Measurements from ENCODE around the gene TNS4. TPM values are rescaled to one million over a fixed set of nuclear protein-coding genes. Genes with fewer than 3 reads are reported as not detected.

The TNS4 gene
- total and polyA plus RNA-seq, 2 donors (not counting 1 experiment from before 2014, with no cell fraction given) = not detected

DNA sequence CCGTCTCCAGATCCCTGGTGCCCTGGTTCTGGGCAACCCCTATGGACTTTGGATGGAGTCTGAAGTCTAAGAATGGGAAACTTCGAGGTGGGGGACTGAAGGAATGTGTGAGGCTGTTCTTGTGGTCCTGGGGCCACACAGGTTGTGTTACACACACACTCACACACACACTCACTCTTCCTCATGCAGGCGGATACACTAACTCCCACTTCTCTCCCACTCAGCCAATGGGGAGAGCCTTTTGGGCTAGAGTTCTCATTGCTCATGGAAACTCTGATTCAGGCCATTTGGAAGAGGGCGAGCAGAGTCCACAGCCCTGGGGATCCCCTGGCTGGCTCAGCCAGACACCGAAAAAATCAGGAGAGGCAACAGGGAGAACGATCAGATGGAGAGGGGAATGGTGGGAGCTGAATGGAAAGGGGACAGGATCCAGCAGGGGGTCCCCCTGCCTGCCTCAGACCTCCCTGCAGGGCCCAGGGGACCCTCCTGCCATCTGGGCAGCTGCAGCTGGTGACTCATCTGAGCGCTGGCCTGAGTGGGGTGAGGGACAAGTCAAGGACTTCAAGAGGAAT is 49.1 kb downstream of the TNS4 start:
- ChIA-PET CTCF (interaction anchor here (1.3 to 4.8 kb wide), 5 partner anchors 9 to 80 kb away, joined by 3 to 28 read pairs (median 4); partner anchors contain the start of gene IGFBP4), POLR2A (interaction anchor here (0.5 kb wide), 1 partner anchor 87 kb away, joined by 12 read pairs; no protein-coding TSS in a partner anchor)
- Histone ChIP-seq H3K27ac (ENCODE audit: low read length in 2 of 2) (no peak overlapping the region), H3K4me3 (ENCODE audit: control extremely low read depth in 1 of 5, extremely low read depth in 1 of 5, insufficient read depth in 1 of 5, low read depth in 2 of 5, low read length in 4 of 5) (no peak overlapping the region), H3K4me2 (replicated peaks; ENCODE audit: low read depth, low read length, poor library complexity, severe bottlenecking) (no peak overlapping the region), H3K27me3 (replicated peaks in 1 of 4; ENCODE audit: control extremely low read depth in 1 of 4, control insufficient read depth in 3 of 4, insufficient read depth in 4 of 4, low read length in 3 of 4) (no peaks in the 10 kb centered on the region), H3K79me2 (ENCODE audit: control insufficient read depth, insufficient read depth, low read length) (peaks cover 10% of the 10 kb centered on the region), H3K9me3 (ENCODE audit: control extremely low read depth in 1 of 3, control insufficient read depth in 2 of 3, insufficient read depth in 1 of 3, low read length in 2 of 3) (no peaks in the 10 kb centered on the region), H3K9ac (ENCODE audit: low read length) (no peak overlapping the region), H3K36me3 (replicated peaks in 1 of 2; ENCODE audit: control extremely low read depth in 1 of 2, control insufficient read depth in 1 of 2, extremely low read depth in 1 of 2, insufficient read depth in 2 of 2, low read length in 1 of 2) (peaks cover 0 to 8% of the 10 kb centered on the region in 2 experiments), H4K20me1 (ENCODE audit: control insufficient read depth, insufficient read depth, low read length, poor library complexity, severe bottlenecking) (peaks cover 5% of the 10 kb centered on the region), H2AFZ (ENCODE audit: insufficient read depth, low read depth, low read length, poor library complexity, severe bottlenecking) (no peak overlapping the region), H3K4me1 (ENCODE audit: control insufficient read depth in 2 of 2, insufficient read depth in 2 of 2, low read length in 2 of 2) (peaks cover 0 to 8% of the 10 kb centered on the region in 2 donors)
- Mint-ChIP-seq H3K4me3 (no peak overlapping the region), H3K4me1 (peaks cover 12% of the 10 kb centered on the region), H3K9me3 (ENCODE audit: insufficient read depth) (no peaks in the 10 kb centered on the region), H3K27me3 (no peaks in the 10 kb centered on the region), H3K27ac (no peak overlapping the region)
- DNase-seq = no peak
- no peak for ATAC-seq (ENCODE audit: low read depth)
- TF ChIP-seq, protein P1, sequence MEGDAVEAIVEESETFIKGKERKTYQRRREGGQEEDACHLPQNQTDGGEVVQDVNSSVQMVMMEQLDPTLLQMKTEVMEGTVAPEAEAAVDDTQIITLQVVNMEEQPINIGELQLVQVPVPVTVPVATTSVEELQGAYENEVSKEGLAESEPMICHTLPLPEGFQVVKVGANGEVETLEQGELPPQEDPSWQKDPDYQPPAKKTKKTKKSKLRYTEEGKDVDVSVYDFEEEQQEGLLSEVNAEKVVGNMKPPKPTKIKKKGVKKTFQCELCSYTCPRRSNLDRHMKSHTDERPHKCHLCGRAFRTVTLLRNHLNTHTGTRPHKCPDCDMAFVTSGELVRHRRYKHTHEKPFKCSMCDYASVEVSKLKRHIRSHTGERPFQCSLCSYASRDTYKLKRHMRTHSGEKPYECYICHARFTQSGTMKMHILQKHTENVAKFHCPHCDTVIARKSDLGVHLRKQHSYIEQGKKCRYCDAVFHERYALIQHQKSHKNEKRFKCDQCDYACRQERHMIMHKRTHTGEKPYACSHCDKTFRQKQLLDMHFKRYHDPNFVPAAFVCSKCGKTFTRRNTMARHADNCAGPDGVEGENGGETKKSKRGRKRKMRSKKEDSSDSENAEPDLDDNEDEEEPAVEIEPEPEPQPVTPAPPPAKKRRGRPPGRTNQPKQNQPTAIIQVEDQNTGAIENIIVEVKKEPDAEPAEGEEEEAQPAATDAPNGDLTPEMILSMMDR (IDR thresholded peaks at IDR 0.05) = no peak
- no peak for TF ChIP-seq EZH2 (IDR thresholded peaks at IDR 0.05; ENCODE audit: borderline replicate concordance, insufficient read depth, low read depth, low read length, poor library complexity, severe bottlenecking)
- intact Hi-C loops (cut with micrococcal nuclease) = no loop called here
- WGBS (ENCODE audit: insufficient coverage) = 81% methylated on average over 5 of the region's 7 CpGs

DNA sequence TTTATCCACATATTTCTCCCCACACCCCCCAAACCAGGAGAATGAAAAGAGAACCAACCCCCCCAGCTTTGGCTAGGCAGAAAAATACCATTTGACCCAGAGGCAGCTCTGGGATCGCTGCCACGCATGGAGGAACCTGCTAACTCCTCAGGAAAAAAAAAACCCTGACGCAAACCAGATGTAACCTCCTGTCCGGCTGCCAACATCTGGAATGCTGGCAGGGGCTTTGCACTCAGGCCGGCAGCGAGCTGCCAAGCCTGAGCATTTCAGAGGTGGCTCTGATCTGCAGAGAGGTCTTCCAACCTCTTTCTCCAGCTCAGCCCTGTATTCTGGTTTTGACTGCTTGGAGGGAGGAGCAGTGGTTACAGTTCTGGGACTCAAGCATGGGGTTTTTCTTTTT is 50.0 kb downstream of the TNS4 start:
- Histone ChIP-seq H3K27ac (ENCODE audit: low read length in 2 of 2) (no peak overlapping the region), H3K4me1 (ENCODE audit: control insufficient read depth in 2 of 2, insufficient read depth in 2 of 2, low read length in 2 of 2) (peaks cover 0 to 8% of the 10 kb centered on the region in 2 donors), H3K4me3 (ENCODE audit: control extremely low read depth in 1 of 5, extremely low read depth in 1 of 5, insufficient read depth in 1 of 5, low read depth in 2 of 5, low read length in 4 of 5) (no peak overlapping the region), H3K4me2 (replicated peaks; ENCODE audit: low read depth, low read length, poor library complexity, severe bottlenecking) (no peak overlapping the region), H3K79me2 (ENCODE audit: control insufficient read depth, insufficient read depth, low read length) (peaks cover 13% of the 10 kb centered on the region), H4K20me1 (ENCODE audit: control insufficient read depth, insufficient read depth, low read length, poor library complexity, severe bottlenecking) (peaks cover 5% of the 10 kb centered on the region), H2AFZ (ENCODE audit: insufficient read depth, low read depth, low read length, poor library complexity, severe bottlenecking) (no peak overlapping the region), H3K9me3 (ENCODE audit: control extremely low read depth in 1 of 3, control insufficient read depth in 2 of 3, insufficient read depth in 1 of 3, low read length in 2 of 3) (no peaks in the 10 kb centered on the region), H3K36me3 (replicated peaks in 1 of 2; ENCODE audit: control extremely low read depth in 1 of 2, control insufficient read depth in 1 of 2, extremely low read depth in 1 of 2, insufficient read depth in 2 of 2, low read length in 1 of 2) (peaks cover 0 to 8% of the 10 kb centered on the region in 2 experiments), H3K27me3 (replicated peaks in 1 of 4; ENCODE audit: control extremely low read depth in 1 of 4, control insufficient read depth in 3 of 4, insufficient read depth in 4 of 4, low read length in 3 of 4) (peaks cover 0 to 5% (median 0%) of the 10 kb centered on the region in 4 experiments), H3K9ac (ENCODE audit: low read length) (no peak overlapping the region)
- WGBS (ENCODE audit: insufficient coverage) = 91% methylated on average over 5 of the region's 6 CpGs
- Mint-ChIP-seq H3K27me3 (no peaks in the 10 kb centered on the region), H3K4me1 (peaks cover 16% of the 10 kb centered on the region), H3K9me3 (ENCODE audit: insufficient read depth) (no peaks in the 10 kb centered on the region), H3K4me3 (no peak overlapping the region), H3K27ac (no peak overlapping the region)
- intact Hi-C loops (cut with micrococcal nuclease) = no loop called here
- POLR2A ChIA-PET = interaction anchor here (0.5 to 0.6 kb wide), 2 partner anchors 54 to 1551 kb away, joined by 3 to 5 read pairs; no protein-coding TSS in a partner anchor
- no peak for DNase-seq
- CTCF ChIA-PET = interaction anchor here (0.6 to 4.8 kb wide), 10 partner anchors 8 to 516 kb away, joined by 3 to 28 read pairs (median 3); partner anchors contain the start of gene IGFBP4
- ATAC-seq (ENCODE audit: low read depth) = no peak
- TF ChIP-seq, protein P1 (IDR thresholded peaks at IDR 0.05) = no peak
- no peak for TF ChIP-seq EZH2 (IDR thresholded peaks at IDR 0.05; ENCODE audit: borderline replicate concordance, insufficient read depth, low read depth, low read length, poor library complexity, severe bottlenecking)

All from B cell (primary cell).